RPMI7951 (cell line): ENCODE data around the gene LRRC71. TPM values are rescaled to one million over a fixed set of nuclear protein-coding genes. Genes with fewer than 3 reads are reported as not detected.

Source experiments
- DNase-seq: peaks from one replicate; pipeline ENCODE4 v3.0.0-alpha.2; 2012; ENCODE audit warnings: low read depth
- total RNA-seq: library from RNA; depleted of rRNA; stranded (reverse); fragments of >200 nt; shearing (Covaris generic); gene quantifications from 2 replicates; pipeline ENCODE4 v1.2.3, GENCODE V29; 2014; rRNA removed

LRRC71 gene
- not detected in 2 replicates for total RNA-seq

DNA sequence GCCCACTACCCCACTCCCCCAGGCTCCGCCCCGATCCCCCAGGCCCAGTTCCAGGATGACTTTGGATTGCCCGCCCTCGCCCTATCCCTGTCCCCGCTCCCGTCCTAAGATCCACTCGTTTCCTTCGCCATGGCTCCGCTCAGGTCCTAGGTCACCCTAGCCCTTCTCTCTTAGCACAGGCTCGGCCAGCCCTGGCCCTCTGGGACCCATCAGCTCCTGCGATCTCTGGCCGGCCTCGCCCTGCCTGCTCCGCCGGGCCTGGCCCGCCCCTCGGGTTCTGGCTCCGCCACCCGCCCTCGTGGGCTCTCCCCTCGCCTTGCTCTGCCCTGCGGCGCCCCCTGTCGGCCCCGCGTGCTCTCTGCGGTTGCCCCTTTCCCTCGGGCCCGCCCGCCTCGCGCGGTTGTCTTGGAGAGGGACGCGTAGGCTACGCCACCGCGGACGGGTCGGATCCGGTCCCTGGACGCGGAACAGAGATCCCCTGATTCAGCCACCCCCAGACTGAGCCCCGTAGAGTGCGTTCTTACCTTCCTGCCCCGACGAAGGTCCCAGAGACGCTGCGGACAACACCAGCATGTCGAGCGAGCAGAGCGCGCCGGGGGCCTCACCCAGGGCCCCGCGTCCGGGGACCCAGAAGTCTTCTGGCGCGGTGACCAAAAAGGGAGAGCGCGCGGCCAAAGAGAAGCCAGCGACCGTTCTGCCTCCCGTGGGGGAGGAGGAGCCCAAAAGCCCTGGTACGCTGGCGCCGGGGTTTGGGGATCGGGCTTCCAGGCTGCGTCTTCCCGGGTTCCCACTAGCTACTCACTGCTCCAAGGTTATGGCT, at the start of gene LRRC71:
LRRC71 (plus strand) TSS at position 400 of the 820 bp plus-strand sequence; CDS start at position 572, 172 bp downstream.
- DNase-seq = peak; percentile 18

DNA sequence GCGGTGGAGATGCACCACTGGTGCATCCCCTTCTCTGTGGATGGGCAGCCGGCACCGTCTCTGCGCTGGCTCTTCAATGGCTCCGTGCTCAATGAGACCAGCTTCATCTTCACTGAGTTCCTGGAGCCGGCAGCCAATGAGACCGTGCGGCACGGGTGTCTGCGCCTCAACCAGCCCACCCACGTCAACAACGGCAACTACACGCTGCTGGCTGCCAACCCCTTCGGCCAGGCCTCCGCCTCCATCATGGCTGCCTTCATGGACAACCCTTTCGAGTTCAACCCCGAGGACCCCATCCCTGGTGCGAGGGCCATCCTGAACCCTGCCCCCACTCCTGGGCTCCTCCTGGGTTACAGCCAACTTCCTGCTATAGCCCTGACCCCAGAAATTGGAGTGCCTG, 46.8 kb upstream of the LRRC71 start:
- no peak for DNase-seq

DNA sequence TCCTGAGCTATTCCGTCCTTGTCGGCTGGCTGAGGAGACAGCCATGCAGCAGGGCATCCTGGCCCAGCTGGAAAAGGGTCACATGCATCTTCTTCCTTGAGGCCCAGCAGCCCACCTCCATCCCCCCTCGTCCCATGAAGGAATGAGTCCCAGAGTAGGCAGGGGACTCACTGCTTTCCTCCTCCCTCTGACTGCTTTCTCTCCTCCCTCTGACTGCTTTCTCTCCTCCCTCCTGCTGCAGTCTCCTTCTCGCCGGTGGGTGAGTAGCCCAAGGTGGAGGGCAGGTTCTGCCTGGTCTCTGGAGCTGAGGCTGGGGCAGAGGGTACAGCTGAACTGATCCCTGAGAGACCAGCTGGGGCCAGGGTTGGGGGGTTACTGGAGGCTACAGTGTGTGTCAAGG, 46.3 kb upstream of the LRRC71 start:
- no peak for DNase-seq

DNA sequence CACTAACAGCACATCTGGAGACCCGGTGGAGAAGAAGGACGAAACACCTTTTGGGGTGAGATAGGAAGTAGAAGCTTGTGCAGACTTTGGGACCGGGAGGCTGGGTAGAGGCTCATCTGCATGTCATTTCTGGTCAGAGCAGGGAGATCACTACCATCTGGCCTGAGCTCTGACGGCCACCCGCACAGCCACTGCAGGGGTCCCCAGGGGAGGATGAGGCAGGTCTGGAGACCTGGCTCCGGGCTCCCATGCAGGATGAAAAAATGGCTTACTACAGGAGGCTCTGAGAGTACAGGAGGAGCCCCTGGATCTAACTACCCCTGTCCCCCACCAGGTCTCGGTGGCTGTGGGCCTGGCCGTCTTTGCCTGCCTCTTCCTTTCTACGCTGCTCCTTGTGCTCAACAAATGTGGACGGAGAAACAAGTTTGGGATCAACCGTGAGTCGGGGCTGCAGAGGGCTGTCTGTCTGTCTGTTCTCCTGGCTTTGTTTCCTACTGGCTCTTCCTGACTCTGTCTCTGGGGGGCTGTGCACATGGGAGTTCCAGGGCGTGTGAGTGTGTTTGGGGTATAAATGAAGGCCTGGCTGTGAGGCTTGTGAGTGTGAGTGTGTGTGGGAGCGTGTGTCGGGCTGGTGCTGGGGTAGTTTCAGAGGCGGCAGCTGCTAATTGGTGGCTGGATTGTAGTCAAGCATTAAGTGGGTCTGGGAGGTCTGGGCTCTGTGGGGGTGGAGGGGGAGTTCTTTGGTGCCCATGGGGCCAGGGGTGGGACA, 45.7 kb upstream of the LRRC71 start:
- no peak for DNase-seq

DNA sequence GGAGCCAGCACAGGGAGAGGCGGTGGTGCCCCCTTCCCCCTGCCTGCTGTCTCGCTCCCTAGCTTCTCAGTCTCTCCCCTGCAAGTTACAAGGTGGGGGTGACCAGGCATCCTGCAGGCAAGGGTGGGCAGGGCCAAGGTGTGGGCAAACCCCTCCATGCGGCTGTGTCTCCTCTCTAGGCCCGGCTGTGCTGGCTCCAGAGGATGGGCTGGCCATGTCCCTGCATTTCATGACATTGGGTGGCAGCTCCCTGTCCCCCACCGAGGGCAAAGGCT, 45.2 kb upstream of the LRRC71 start:
- DNase-seq = no peak

DNA sequence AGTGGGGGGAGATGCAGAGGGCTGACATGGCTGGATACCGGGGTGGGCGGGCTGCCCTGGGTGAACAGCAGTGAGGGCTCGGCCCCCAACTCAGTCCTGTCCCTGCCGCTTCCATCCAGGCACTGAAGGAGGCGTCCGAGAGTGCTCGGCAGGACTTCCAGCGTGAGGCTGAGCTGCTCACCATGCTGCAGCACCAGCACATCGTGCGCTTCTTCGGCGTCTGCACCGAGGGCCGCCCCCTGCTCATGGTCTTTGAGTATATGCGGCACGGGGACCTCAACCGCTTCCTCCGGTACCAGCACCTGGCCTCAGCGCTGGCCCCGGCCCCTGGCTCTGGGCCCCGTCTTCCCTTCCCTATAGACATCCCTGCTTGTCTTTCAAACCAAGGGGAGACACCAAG, 44.2 kb upstream of the LRRC71 start:
- DNase-seq = no peak

DNA sequence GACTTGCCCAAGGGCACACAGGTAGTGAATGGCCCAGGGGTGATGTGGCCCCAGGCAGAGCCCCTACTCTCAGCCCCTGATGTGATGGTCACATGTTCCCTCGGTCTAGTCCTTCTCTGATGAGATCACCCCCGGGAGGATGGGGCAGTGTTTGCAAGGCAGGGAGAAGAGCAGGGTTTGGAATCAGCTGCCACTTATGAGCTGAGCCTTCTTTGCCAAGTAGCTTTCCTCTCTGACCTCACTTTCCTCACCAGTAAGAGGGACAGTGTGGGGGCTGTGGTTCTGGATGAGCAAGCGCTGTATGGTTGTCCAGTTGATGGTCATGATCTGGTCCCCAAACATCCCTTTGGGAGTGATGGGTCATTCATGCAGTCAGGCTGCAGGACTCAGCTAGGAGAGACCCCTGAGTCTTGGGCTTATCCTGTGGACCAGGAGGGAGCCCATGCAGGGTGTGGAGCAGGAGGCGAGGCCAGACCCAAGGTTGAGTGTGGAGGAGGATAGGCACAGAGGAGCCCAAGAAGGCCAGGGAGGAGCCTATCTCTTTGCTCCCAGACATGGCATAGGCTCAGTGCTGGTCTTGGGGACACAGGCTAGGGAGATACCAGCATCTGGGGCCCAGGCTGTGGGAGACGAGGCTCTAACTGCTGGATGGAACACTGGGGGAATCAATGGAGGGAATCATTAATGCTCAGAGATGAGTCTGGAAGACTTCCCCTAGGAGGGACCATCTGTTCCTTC, 42.8 kb upstream of the LRRC71 start:
- DNase-seq = no peak

DNA sequence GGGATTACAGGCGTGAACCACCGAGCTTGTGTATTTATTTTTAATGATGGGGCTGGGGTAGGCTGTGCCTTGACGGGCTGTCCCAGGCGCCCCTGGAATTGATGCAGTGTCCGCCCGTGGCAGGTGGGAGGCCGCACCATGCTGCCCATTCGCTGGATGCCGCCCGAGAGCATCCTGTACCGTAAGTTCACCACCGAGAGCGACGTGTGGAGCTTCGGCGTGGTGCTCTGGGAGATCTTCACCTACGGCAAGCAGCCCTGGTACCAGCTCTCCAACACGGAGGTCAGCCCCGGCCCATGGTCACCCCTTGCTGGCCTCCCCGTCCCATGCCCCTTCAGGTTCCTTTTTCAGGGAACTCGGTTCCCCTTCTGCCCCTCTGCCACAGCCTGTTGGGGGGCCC, 40.6 kb upstream of the LRRC71 start:
- no peak for DNase-seq

DNA sequence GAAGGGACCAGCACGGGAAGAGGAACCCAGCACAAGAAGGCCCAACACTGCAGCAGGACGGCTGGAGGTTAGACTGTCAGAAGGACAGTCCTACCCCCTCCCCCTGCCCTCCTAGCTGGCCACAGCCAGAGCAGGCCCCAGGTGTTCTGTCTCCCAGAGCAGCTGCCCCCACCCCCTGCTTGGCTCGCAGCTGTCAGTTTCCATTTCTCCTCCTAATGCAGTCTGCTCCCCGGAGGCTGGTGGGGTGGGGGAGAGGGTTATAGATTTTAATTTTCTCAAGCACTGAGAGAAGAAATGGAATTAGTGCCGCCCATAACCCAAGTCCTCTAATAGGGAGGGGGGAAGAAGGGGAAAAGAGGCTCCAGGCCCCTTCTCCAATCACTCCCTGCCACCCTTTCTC, 40.0 kb upstream of the LRRC71 start:
- DNase-seq = no peak

DNA sequence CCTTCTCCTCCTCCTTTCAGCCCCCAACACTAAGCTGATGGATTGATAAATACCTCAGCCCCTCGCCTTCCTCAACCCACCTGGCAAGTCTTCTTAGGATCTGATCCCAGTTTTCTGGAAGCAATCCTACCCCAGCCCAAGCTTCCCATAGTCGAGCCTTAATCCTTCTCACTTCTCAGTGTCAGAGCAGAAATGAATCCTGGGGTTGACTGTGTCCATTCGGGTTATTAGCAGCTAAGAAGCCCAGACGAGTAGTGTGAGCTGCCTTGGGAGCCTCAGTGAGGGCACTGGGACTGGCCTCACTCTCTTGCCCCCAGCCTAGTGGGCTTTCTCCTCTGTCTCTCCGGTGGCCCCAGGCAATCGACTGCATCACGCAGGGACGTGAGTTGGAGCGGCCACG, 39.3 kb upstream of the LRRC71 start:
- no peak for DNase-seq

DNA sequence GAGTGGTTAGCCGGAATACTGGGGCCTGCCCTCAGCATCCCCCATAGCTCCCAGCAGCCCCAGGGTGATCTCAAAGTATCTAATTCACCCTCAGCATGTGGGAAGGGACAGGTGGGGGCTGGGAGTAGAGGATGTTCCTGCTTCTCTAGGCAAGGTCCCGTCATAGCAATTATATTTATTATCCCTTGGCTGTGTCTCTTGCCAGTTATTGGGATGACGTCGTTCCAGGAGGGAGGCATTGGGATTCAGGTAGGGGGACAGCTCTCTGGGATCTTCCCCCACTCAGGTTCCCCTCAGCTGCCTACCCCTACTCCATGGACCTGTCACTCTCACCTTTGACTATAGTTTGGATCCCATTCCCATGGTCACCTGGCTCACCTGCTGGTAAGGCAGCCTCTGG, 38.8 kb upstream of the LRRC71 start:
- DNase-seq = no peak

DNA sequence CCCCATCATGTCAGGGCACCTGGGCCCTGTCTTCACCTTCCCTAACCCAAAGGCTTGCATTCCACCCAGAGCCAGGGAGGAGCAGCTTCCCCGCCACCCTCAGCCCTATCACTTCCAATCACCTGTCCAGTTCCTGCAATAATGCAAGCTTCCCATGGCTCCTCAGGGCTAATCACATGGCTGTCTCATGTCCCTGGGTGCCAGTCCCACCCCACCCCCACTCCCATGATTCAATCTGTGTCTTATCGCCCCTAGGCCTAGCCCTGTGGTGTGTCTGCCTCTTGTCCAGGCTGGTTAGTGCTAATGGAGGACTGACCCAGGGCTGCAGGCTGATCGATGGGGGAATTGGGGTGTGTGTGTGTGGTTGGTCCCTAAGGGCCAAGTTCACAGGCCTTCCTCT, 37.9 kb upstream of the LRRC71 start:
- no peak for DNase-seq

DNA sequence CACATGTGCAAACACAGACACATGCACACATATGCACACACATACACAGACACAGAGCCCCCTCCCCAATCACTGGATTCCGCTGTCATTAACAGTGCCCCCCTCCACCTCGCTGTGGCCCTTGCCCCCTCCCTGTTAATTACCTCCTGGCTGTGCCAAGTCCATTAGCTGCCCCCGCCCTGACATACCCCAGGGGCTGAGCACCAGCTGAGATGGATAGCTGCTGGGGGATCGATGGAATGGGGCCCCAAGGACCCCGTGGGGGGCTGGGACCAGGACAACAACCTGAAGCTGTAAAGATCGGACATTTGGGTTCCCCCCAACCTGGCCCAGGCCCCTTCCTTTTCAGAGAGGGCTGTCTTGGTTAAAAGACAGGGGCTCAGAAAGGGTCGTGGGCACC, 36.5 kb upstream of the LRRC71 start:
- no peak for DNase-seq

DNA sequence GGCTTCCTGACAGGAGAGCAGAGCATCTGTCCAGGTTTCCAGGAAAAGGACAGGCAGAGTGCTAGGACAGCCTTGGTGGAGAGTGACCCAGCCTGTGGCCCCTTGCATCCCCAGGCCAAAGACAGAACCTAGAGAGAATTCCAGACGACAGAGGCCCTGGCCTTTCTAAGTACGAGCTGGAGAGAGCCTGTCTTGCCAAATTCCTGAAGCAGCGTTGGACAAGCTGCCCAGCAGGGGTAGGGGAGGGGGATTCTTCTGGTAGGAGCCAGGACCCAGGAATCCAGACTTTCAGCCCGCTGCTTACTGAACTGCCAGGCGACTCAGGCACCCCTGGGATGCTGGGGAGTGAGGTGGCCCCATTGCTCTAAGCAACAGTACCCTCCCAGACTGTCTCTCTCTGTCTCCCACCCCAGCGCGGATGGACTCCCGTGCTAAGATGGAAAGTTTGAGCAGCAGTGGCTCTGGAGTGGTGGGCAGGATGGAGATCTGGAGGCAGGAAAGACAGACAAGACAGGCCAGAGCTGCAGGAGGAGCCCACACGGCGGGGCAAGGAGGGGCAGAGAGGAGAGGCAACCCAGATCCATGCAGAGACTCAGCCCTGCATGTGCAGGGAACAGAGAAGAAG, 35.8 kb upstream of the LRRC71 start:
- DNase-seq = no peak

DNA sequence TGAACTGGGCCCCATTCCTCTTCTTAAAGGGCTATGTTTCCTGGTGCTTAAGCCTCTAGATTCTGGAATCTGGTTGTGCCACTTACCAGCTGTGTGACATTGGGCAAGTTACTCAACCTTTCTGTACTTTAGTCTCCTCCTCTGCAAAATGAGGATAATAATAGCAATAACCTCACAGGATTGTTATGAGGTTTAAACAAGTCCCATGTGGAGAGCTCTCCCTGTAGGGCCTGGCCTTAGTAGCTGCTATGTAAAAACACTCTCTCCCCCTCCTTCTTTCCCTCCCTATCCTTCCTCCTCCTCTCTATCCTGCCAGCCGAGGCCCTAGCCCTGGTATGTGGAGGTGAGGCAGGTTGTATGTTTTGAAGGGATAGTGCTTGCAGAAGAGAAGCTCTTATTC, 35.1 kb upstream of the LRRC71 start:
- no peak for DNase-seq

DNA sequence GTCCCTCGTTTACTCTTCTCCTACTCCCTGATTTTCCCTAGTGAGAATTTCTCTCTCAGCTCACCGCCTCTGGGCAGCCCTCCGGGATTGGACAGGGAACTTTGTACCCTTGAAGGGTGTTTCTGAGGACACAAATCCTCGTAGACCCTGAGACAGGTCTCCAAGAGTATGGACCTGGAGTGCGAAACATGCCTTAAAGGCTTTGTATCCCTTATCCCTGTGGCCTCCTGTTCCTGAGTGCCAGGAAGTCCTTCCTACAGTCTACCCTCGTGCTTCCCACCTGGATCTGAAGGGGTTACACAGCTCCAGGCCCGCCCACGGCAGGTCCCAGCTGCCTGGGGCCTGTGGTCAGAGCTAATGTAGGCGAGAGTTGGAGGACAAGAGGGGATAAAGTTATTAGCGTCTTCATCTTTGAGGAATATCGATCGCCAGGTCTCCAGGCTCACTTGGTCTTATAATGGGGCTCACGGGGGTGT, 34.5 kb upstream of the LRRC71 start:
- DNase-seq = no peak

DNA sequence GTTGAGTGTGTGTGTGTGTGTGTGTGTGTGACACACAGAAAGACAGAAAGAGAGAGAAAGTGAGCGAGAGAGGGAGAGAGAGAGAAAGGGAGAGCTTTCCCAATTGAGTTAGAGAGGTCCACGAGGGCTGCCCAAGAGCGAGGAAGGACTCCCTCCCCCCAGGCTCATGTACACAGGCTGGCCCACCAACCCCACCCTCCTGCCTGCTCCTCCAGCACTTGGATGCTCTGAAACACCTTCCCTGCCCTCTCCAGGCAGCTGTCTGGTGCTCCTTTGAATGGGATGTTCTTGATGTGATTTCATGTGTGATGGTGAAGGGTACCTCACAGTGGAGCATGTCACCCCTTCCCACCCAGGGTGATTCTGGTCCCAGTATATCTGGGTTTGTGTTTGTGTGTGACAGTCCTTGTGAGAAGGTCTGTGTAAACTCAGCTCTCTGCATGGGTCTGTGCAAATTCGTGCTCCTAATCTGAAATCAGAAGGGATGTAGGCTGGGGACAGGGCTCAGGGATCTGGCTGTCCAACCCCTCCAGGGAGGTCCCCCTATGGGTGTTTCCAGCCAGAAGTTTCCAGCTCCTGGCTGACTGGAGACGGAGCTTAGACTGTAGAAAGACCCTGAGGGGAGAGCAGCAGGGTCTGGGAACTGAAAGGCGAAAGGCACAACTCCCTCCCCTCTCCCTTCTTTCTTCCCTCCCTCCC, 33.7 kb upstream of the LRRC71 start:
- no peak for DNase-seq

DNA sequence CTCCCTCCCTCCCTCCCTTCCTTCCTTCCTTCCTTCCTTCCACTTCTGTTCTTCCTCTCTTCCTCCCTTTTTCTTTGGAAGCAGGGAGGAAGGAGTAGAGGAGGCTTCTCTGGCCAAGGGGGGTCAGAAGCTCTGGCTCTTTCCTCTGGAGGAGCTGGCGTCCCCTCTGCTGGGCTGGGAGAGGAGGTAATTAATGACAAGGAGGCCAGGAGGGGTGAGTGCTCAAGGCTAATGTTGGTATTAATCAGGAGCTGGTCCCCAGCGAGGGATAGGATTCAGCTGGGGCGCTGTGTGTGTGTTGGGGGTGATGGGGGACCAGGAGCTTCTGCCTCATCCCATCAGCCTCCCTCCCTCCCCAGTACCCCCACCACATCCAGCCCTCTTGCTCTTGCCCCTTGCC, 33.1 kb upstream of the LRRC71 start:
- DNase-seq = no peak

DNA sequence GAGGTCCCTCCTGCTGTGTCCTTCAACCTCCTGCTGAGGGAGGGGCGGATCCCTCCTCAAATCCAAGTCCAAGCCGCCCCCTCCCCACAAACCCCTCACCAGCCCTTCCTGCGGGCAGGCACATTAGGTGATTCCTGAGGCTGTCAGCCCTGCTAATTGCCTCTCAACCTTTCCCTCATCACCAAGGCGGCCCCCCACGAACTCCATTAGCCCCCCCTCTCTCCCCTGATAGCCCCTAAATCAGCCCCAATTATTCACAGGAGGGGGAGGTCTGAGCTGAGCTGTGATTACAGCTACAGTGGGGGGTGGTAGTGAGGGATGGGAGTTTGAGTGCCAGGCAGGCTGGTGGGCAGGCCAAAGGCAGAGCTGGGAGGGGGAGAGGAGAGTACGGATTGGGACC, 32.7 kb upstream of the LRRC71 start:
- no peak for DNase-seq

DNA sequence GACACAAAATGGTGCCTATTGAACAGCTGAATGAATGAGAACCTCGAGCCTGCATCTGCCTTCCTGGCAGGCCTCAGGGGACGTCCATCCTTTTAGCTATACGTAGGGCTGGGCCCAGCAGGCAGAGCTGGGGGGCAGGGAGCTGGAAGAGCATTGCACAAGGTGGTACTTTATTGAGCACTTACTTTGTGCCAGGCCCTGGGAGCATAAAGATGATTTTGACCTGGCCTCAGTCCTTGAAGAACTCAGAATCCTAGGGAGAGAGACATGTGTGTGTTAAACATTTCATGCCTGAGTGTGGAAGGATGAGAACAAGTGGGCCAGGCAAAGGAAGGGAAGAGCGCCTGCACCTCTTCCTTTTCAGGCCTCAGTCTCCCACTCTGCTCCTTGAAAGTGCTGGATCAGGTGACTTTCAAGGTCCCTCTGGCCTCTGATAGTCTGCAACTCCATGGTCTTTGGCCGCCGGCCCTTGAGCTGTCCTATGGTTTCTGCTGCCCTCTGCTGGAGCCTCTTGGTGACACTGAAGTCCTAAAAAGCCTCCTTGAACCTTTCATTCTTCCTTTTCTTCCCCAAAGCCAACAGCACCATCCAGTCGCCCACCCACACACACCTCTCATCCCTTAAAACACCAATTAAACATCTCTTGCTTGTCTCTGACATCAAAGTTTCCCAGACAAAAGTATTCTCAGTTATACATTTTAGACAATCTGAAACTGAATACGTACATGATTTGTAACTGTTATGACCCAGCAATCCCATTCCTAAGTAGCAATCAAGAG, 30.4 kb upstream of the LRRC71 start:
- DNase-seq = peak; percentile 61
